ENCODE measurements around the gene MACIR.

- TF ChIP-seq, protein P1, sequence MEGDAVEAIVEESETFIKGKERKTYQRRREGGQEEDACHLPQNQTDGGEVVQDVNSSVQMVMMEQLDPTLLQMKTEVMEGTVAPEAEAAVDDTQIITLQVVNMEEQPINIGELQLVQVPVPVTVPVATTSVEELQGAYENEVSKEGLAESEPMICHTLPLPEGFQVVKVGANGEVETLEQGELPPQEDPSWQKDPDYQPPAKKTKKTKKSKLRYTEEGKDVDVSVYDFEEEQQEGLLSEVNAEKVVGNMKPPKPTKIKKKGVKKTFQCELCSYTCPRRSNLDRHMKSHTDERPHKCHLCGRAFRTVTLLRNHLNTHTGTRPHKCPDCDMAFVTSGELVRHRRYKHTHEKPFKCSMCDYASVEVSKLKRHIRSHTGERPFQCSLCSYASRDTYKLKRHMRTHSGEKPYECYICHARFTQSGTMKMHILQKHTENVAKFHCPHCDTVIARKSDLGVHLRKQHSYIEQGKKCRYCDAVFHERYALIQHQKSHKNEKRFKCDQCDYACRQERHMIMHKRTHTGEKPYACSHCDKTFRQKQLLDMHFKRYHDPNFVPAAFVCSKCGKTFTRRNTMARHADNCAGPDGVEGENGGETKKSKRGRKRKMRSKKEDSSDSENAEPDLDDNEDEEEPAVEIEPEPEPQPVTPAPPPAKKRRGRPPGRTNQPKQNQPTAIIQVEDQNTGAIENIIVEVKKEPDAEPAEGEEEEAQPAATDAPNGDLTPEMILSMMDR (IDR thresholded peaks at IDR 0.05; ENCODE audit: low read depth, low read length), result no peak
- TF ChIP-seq MYC (IDR thresholded peaks at IDR 0.05; ENCODE audit: low read depth, low read length), result no peak
- TF ChIP-seq, protein P2, sequence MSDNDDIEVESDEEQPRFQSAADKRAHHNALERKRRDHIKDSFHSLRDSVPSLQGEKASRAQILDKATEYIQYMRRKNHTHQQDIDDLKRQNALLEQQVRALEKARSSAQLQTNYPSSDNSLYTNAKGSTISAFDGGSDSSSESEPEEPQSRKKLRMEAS (IDR thresholded peaks at IDR 0.05; ENCODE audit: low read depth, low read length), result no peak
- TF ChIP-seq POLR2A (IDR thresholded peaks at IDR 0.05; ENCODE audit: extremely low read depth, insufficient read length), result no peak
These were observed 56.9 kb downstream of the MACIR start for GRCh38 chr5:103315455-103315854.

Data from NB4 (cell line).